ENCODE measurements around the gene FAM25G.

Gene FAM25G

GRCh38 chr10:47449979-47450378, 41.5 kb downstream of the FAM25G start:
- no peak for FAIRE-seq

DNA sequence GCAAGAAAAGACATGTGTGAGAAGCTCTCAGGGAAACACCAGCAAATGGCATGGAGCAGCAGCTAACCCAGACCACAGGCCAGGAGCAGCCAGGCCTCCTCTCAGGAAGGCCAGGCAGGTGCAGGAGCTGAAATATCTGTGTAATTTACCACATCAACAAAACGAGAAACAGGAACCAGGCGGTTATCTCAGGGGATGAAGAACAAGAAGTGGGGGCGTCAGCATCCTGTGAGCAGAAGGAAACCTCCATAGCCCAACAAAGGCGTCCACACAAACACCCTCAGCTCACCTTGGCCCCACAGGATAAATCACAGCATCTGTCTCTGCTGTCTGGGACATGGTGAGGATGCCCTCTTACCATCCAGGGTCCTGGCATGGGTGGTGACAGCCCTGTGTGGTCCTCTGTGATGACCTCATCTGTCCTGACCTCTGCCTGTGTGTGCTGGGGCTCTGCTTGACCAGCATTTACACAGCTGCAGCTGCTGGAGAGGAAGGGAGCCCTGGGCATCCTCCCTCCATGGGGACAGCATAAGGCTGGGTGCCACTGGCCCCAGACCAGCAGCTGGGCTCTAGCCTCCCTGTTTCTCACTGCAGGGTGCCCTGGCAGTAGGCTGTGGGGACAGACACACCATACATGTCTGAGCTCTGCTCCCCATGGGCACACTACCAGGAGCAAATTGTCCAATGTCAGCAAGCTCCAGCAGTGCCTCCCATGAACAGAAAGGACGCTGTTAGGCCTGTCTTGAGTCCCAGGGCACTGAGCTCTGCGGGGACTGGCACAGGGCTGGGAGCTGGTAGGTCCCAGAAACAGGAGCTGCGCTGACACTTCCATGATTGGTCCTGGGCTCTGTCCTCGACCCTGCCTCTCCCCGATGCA, 42.2 kb downstream of the FAM25G start:
- DNase-seq (ENCODE audit: insufficient read length, low spot score) = no peak
- FAIRE-seq = no peak

More at GRCh38 chr10:47449979-47450378, 41.5 kb downstream of the FAM25G start:
- DNase-seq (ENCODE audit: insufficient read length, low spot score) = no peak

- FAIRE-seq (no peak), DNase-seq (ENCODE audit: insufficient read length, low spot score) (no peak)
Observed at GRCh38 chr10:47447705-47448104, 43.8 kb downstream of the FAM25G start.

- no peak for DNase-seq (ENCODE audit: insufficient read length, low spot score)
- FAIRE-seq = no peak
Observed at GRCh38 chr10:47447209-47447608, 44.3 kb downstream of the FAM25G start.

DNA sequence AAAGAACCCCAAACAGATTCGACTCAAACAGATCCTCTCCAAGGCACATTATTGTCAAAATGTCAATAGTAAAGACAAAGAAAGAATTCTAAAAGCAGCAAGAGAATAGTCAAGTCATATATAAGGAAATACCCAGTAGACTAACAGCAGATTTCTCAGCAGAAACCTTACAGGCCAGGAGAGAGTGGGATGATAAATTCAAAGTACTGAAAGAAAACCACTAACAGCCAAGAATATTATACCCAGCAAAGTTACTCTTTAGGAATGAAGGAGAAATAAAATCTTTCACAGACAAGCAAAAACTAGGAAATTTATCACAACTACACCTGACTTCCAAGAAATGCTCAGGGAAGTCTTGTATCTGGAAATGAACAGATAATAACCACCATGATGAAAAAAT, 45.8 kb downstream of the FAM25G start:
- no peak for FAIRE-seq
- DNase-seq (ENCODE audit: insufficient read length, low spot score) = no peak

- DNase-seq (ENCODE audit: insufficient read length, low spot score) = no peak
- FAIRE-seq = no peak
Observed at GRCh38 chr10:47444047-47444446, 47.5 kb downstream of the FAM25G start.

DNA sequence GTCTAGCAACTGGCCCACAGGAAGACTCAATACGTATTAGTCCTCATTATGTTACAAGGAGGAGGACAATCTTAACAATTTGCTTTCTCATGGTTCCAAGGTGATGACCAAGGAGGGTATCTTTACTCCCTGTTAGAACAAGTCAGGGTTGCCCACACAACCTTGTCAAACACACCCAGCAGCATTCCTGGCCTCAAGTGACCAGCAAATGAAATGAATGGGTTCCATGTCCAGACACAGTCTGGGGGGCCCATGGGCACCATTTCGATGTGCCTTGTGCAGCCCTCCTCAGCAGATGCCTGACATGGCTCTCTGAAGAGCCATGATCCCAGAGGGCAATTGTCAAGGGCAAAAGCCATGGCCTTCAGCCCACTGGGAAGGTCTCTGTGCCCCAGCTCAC, 48.4 kb downstream of the FAM25G start:
- DNase-seq (ENCODE audit: insufficient read length, low spot score) = no peak
- FAIRE-seq = no peak

GRCh38 chr10:47442351-47442750, 49.1 kb downstream of the FAM25G start:
- no peak for DNase-seq (ENCODE audit: insufficient read length, low spot score)
- no peak for FAIRE-seq

- FAIRE-seq (no peak), DNase-seq (ENCODE audit: insufficient read length, low spot score) (no peak)
Observed at GRCh38 chr10:47441938-47442337, 49.6 kb downstream of the FAM25G start.

GRCh38 chr10:47440207-47440606, 51.3 kb downstream of the FAM25G start:
- FAIRE-seq = no peak
- DNase-seq (ENCODE audit: insufficient read length, low spot score) = no peak

DNA sequence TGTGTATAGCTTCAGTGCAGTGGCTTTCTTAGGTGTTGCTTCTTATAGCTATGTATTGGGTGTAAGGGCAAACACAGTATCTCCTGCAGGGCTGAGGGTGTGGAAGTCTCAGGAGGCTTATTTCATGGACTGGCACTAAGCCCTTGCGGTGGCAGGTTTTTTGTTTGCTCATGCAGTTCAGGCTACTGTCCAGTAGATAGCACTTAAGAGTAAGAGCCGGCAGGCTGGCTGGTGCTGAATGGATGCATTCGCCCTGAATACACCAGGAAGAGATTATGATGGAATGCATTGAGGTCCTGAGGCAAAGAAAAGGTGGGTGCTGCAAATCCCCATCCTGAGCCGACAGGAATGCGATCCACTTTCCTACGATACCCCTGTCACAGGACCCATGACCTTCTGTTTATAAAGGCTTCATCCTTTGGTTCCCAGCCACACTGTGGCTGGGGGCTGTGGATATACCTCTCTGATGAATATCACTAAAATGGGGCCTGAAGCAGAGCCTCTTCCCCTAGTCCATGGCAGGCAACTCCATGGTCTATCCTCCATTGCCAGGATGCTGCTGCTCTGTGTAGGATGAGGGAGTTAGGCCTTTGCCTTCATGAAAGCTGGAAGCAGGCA, 52.5 kb downstream of the FAM25G start:
- FAIRE-seq (no peak), DNase-seq (ENCODE audit: insufficient read length, low spot score) (no peak)
